Vagina (tissue), 2 donors: ENCODE results near the gene PERM1.
"Not testable (repeated sequence)": the region's sequence is repeated elsewhere in the genome, so short reads cannot be mapped to it uniquely, and the experiment has no call there.

ENCODE experiments used
- POLR2AphosphoS5 ChIP-seq, 2 donors: sonication (generic); formaldehyde crosslinking; IDR thresholded peaks; one replicate each; pipeline ENCODE4 v1.9.0; 2017; ENCODE audit warnings: antibody characterized with exemption in 2 of 2, mild to moderate bottlenecking in 2 of 2, low read depth in 1 of 2; ENCODE audit not compliant: insufficient read depth in 1 of 2
- TF ChIP-seq, protein P1 (sequence below), 3 experiments: fragments of 450-650 bp in 2 of 3; fragments of 200-600 bp in 1 of 3; sonication (generic) in 1 of 3; IDR thresholded peaks; one replicate each; pipeline ENCODE4 v1.5.1; 2017 to 2019; ENCODE audit warnings: antibody characterized with exemption in 3 of 3, mild to moderate bottlenecking in 2 of 3, moderate library complexity in 2 of 3

DNA sequence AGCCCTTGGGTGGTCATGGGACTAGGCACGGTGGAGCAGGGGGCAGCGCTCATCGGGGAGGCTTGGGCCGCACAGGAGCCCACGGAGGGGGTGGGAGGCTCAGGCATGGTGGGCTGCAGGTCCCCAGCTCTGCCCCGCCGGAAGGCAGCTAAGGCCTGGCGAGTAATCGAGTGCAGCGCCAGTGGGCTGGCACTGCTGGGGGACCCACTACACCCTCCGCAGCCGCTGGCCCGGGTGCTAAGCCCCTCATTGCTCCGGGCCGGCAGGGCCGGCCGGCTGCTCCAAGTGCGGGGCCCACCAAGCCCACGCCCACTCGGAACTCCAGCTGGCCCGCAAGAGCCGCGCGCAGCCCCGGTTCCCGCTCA is 36.4 kb upstream of the PERM1 start:
- TF ChIP-seq POLR2AphosphoS5 (IDR thresholded peaks at IDR 0.05; ENCODE audit: insufficient read depth in 1 of 2, low read depth in 1 of 2) = not testable (repeated sequence)
- TF ChIP-seq, protein P1, sequence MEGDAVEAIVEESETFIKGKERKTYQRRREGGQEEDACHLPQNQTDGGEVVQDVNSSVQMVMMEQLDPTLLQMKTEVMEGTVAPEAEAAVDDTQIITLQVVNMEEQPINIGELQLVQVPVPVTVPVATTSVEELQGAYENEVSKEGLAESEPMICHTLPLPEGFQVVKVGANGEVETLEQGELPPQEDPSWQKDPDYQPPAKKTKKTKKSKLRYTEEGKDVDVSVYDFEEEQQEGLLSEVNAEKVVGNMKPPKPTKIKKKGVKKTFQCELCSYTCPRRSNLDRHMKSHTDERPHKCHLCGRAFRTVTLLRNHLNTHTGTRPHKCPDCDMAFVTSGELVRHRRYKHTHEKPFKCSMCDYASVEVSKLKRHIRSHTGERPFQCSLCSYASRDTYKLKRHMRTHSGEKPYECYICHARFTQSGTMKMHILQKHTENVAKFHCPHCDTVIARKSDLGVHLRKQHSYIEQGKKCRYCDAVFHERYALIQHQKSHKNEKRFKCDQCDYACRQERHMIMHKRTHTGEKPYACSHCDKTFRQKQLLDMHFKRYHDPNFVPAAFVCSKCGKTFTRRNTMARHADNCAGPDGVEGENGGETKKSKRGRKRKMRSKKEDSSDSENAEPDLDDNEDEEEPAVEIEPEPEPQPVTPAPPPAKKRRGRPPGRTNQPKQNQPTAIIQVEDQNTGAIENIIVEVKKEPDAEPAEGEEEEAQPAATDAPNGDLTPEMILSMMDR (IDR thresholded peaks at IDR 0.05) = not testable (repeated sequence)
